Keratinocyte (primary cell): ENCODE data around the gene CIROP. TPM values are rescaled to one million over a fixed set of nuclear protein-coding genes. Genes with fewer than 3 reads are reported as not detected.
A peak's percentile ranks its signal among the peaks of the same experiment; 100 is the strongest.

Experiments used
- DNase-seq: peaks from one replicate; pipeline ENCODE4 v3.0.0-alpha.2; 2011; ENCODE audit warnings: low read depth, missing footprints, low spot score
- FAIRE-seq: peaks from 2 replicates; lab custom pipeline; 2011; peaks lifted over from hg19 to GRCh38; lab: Jason Lieb, UNC
- H2AFZ ChIP-seq: 2 replicates; pipeline ENCODE4 v1.6.0; 2012; ENCODE audit warnings: low read length, control low read depth, inconsistent platforms; ENCODE audit not compliant: control insufficient read depth
- H3K27ac ChIP-seq: 2 replicates; pipeline ENCODE4 v1.5.1; 2011; ENCODE audit warnings: low read length; ENCODE audit not compliant: control insufficient read depth, insufficient read depth
- H3K27me3 ChIP-seq: 3 replicates; pipeline ENCODE4 v1.6.0; 2011; ENCODE audit warnings: low read length; ENCODE audit not compliant: control insufficient read depth, insufficient read depth; ENCODE audit errors: extremely low read depth
- H3K36me3 ChIP-seq, 2 experiments: 2 replicates in 1 of 2; 3 replicates in 1 of 2; pipeline ENCODE4 v1.5.1; 2011; ENCODE audit warnings: low read length in 2 of 2, mild to moderate bottlenecking in 1 of 2; ENCODE audit not compliant: control insufficient read depth in 2 of 2, insufficient read depth in 2 of 2; ENCODE audit errors: extremely low read depth in 1 of 2
- H3K4me1 ChIP-seq: 3 replicates; pipeline ENCODE4 v1.5.1; 2011; ENCODE audit warnings: low read length; ENCODE audit not compliant: control insufficient read depth, insufficient read depth; ENCODE audit errors: extremely low read depth
- H3K4me2 ChIP-seq: 3 replicates; pipeline ENCODE4 v1.6.0; 2011; ENCODE audit warnings: low read depth, low read length; ENCODE audit not compliant: control insufficient read depth, insufficient read depth; ENCODE audit errors: extremely low read depth
- H3K4me3 ChIP-seq, 3 experiments: fragments of 200-600 bp in 1 of 3; sonication (generic) in 1 of 3; 2 replicates in 2 of 3; 3 replicates in 1 of 3; pipeline ENCODE4 v1.5.1; 2011 to 2016; ENCODE audit warnings: low read length in 3 of 3, mild to moderate bottlenecking in 3 of 3, control low read depth in 2 of 3, inconsistent platforms in 1 of 3, low read depth in 1 of 3, mixed read lengths in 1 of 3, mixed run types in 1 of 3, moderate library complexity in 1 of 3; ENCODE audit not compliant: control insufficient read depth in 2 of 3, insufficient read depth in 2 of 3; ENCODE audit errors: extremely low read depth in 1 of 3
- H3K79me2 ChIP-seq: 2 replicates; pipeline ENCODE4 v1.6.0; 2012; ENCODE audit warnings: low read length; ENCODE audit not compliant: control insufficient read depth, insufficient read depth
- H3K9ac ChIP-seq: 3 replicates; pipeline ENCODE4 v1.6.0; 2011; ENCODE audit warnings: low read length; ENCODE audit not compliant: control insufficient read depth, insufficient read depth; ENCODE audit errors: extremely low read depth
- H3K9me1 ChIP-seq: 3 replicates; pipeline ENCODE4 v1.6.0; 2011; ENCODE audit warnings: low read length; ENCODE audit not compliant: control insufficient read depth, insufficient read depth; ENCODE audit errors: extremely low read depth
- H3K9me3 ChIP-seq: 2 replicates; pipeline ENCODE4 v1.5.1; 2012; ENCODE audit warnings: low read depth, low read length; ENCODE audit not compliant: control insufficient read depth
- H4K20me1 ChIP-seq: 3 replicates; pipeline ENCODE4 v1.6.0; 2011; ENCODE audit warnings: low read length; ENCODE audit not compliant: control insufficient read depth, insufficient read depth; ENCODE audit errors: extremely low read depth
- CTCF ChIP-seq, 3 experiments: IDR thresholded peaks in 1 of 3; conservative IDR thresholded peaks in 1 of 3; optimal IDR thresholded peaks in 1 of 3; 2 replicates in 2 of 3; 3 replicates in 1 of 3; pipeline versions ENCODE3 to v1.5.1; 2011; ENCODE audit warnings: low read length in 3 of 3, mild to moderate bottlenecking in 3 of 3, moderate library complexity in 2 of 3, control low read depth in 1 of 3, inconsistent platforms in 1 of 3; ENCODE audit not compliant: insufficient read depth in 2 of 3; ENCODE audit errors: extremely low read depth in 1 of 3
- EZH2 ChIP-seq: IDR thresholded peaks from one replicate; pipeline ENCODE4 v1.6.1; 2012; ENCODE audit warnings: inconsistent platforms, mild to moderate bottlenecking, low read length, moderate library complexity
- dilution Hi-C: fragments of 300-500 bp; cut with MboI; formaldehyde crosslinking; loops from one replicate; pipeline ENCODE4 v1.7.0; 2020; ENCODE audit warnings: low sequenced_read_pairs; ENCODE audit not compliant: extremely low pct_ligation_motif_present
- polyA minus RNA-seq, 3 experiments: library from RNA; depleted of rRNA, polyadenylated mRNA; stranded (reverse); fragments of >200 nt; gene quantifications; 1 replicate in 1 of 3; 2 replicates in 1 of 3; 3 replicates in 1 of 3; pipeline ENCODE4 v1.2.3, GENCODE V29; 2011
- polyA plus RNA-seq, 5 experiments: library from polyadenylated mRNA; depleted of rRNA in 3 of 5; stranded (reverse) in 3 of 5; stranded (forward) in 1 of 5; unstranded in 1 of 5; fragments of >200 nt; gene quantifications; 1 replicate in 1 of 5; 2 replicates in 3 of 5; 3 replicates in 1 of 5; pipeline versions ENCODE4 v1.2.1 to v1.2.3, GENCODE V29; 2011 to 2012; ENCODE audit warnings: missing spikeins in 2 of 5, low read depth in 1 of 5, low replicate concordance in 1 of 5

Gene CIROP
- polyA plus RNA-seq (not detected in 3 replicates), polyA minus RNA-seq (not detected in 3 replicates)
- polyA plus RNA-seq (2011; ENCODE audit: low read depth): not detected
- polyA plus RNA-seq (2011; cell fraction: cytosol; rRNA removed): not detected in 2 replicates
- not detected in 2 replicates for polyA plus RNA-seq (2011; cell fraction: nucleus; rRNA removed)
- not detected in 2 replicates for polyA plus RNA-seq (2012; ENCODE audit: low replicate concordance)
- polyA minus RNA-seq (2011; cell fraction: cytosol; rRNA and poly(A)+ RNA removed): not detected
- polyA minus RNA-seq (2011; cell fraction: nucleus; rRNA and poly(A)+ RNA removed): not detected in 2 replicates

- TF ChIP-seq CTCF (optimal IDR thresholded peaks at IDR 0.05 in 1 of 3, IDR thresholded peaks at IDR 0.05 in 1 of 3, conservative IDR thresholded peaks at IDR 0.05 in 1 of 3; ENCODE audit: extremely low read depth in 1 of 3, insufficient read depth in 2 of 3, low read length in 3 of 3) (no peak), EZH2 (no peak)
- no peaks in the 10 kb centered on the region for H4K20me1 ChIP-seq
Measured at GRCh38 chr14:23104591-23105347, at the start of gene CIROP. Gene CIROP, minus strand, starts transcription at chr14:23104989. Its CDS starts 69 bp downstream, at chr14:23104920.

GRCh38 chr14:23153851-23154796, 49.3 kb upstream of the CIROP start:
- Histone ChIP-seq H3K79me2 (no peaks in the 10 kb centered on the region), H3K4me2 (peak overlapping the region; percentile 83), H2AFZ (peak overlapping the region; percentile 80), H3K4me3 (peak overlapping the region in 2 of 3 experiments; percentile 22 to 57), H3K27me3 (no peaks in the 10 kb centered on the region), H3K9me1 (no peaks in the 10 kb centered on the region), H3K36me3 (peaks cover 0 to 7% of the 10 kb centered on the region in 2 experiments), H3K9ac (peak overlapping the region; percentile 80), H3K27ac (peak overlapping the region; percentile 79), H3K9me3 (no peaks in the 10 kb centered on the region), H3K4me1 (peaks cover 30% of the 10 kb centered on the region), H4K20me1 (no peaks in the 10 kb centered on the region)
- peak; percentile 52 for FAIRE-seq
- dilution Hi-C loops: no loop called here
- DNase-seq: no peak
- TF ChIP-seq CTCF (optimal IDR thresholded peaks at IDR 0.05 in 1 of 3, IDR thresholded peaks at IDR 0.05 in 1 of 3, conservative IDR thresholded peaks at IDR 0.05 in 1 of 3; ENCODE audit: extremely low read depth in 1 of 3, insufficient read depth in 2 of 3, low read length in 3 of 3) (no peak), EZH2 (no peak)

More at GRCh38 chr14:23104591-23105347, at the start of gene CIROP:
- Histone ChIP-seq H3K4me3 (no peak within 1 kb of the TSS), H3K27ac (no peak within 1 kb of the TSS), H2AFZ (no peak within 1 kb of the TSS), H3K4me1 (no peaks in the 10 kb centered on the region), H3K9me3 (no peaks in the 10 kb centered on the region), H3K9me1 (no peaks in the 10 kb centered on the region), H3K79me2 (no peaks in the 10 kb centered on the region), H3K4me2 (no peak within 1 kb of the TSS), H3K9ac (no peak within 1 kb of the TSS), H3K36me3 (no peaks in the 10 kb centered on the region), H3K27me3 (no peaks in the 10 kb centered on the region)
- DNase-seq (no peak), FAIRE-seq (no peak)
- dilution Hi-C loops: no loop called here
